DOHH2 (cell line): ENCODE results near the gene MAP7D3.

ENCODE experiments used
- EZH2phosphoT487 ChIP-seq: fragments of 200-600 bp; sonication (generic); IDR thresholded peaks from 2 replicates; pipeline ENCODE4 v1.6.1; 2017; ENCODE audit warnings: borderline replicate concordance, mild to moderate bottlenecking, antibody characterized with exemption, low read length, moderate library complexity, mixed read lengths
- TF ChIP-seq, protein P1 (sequence below): fragments of 200-600 bp; sonication (generic); IDR thresholded peaks from one replicate; pipeline ENCODE4 v1.5.1; 2014; ENCODE audit warnings: antibody characterized with exemption, mild to moderate bottlenecking, low read depth, low read length; ENCODE audit not compliant: poor library complexity, severe bottlenecking

DNA sequence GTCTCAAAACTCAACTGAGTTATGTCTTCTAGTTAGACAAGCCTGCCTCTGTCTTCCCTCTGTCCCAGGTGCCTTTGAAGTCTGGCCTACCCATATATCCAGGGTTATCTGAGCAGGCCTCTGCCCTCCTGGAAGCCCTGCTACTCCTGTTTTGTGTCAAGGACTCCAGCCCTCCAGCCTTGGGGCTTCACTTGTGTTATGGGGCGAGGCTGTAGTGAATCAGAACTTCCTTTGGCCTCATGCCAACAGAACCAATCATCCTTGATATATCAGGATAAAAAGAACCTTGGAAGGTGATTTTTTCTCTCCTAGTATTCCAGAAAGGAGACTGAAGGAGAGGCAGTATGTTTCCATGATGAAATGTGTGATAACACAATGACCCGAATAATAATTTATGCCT lies 40.6 kb upstream of the MAP7D3 start:
- TF ChIP-seq, protein P1, sequence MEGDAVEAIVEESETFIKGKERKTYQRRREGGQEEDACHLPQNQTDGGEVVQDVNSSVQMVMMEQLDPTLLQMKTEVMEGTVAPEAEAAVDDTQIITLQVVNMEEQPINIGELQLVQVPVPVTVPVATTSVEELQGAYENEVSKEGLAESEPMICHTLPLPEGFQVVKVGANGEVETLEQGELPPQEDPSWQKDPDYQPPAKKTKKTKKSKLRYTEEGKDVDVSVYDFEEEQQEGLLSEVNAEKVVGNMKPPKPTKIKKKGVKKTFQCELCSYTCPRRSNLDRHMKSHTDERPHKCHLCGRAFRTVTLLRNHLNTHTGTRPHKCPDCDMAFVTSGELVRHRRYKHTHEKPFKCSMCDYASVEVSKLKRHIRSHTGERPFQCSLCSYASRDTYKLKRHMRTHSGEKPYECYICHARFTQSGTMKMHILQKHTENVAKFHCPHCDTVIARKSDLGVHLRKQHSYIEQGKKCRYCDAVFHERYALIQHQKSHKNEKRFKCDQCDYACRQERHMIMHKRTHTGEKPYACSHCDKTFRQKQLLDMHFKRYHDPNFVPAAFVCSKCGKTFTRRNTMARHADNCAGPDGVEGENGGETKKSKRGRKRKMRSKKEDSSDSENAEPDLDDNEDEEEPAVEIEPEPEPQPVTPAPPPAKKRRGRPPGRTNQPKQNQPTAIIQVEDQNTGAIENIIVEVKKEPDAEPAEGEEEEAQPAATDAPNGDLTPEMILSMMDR = no peak
- no peak for TF ChIP-seq EZH2phosphoT487
